Hematopoietic multipotent progenitor cell treated with erythropoietin and hydrocortisone succinate and interleukin-3 and kit ligand, for 15 days (in vitro differentiated cells): ENCODE results near the gene ATP13A3.
"Not testable (repeated sequence)": the region's sequence is repeated elsewhere in the genome, so short reads cannot be mapped to it uniquely, and the experiment has no call there.

Source experiments
- DNase-seq: peaks from one replicate; pipeline ENCODE4 v3.0.0-alpha.2; 2015; ENCODE audit warnings: low spot score

The ATP13A3 gene

GRCh38 chr3:194486540-194487288 is at the start of gene ATP13A3:
TSS of gene ATP13A3 (minus strand) at chr3:194487002. CDS start at chr3:194462190, 24,812 bp downstream.
- DNase-seq, result peak; percentile 90

- not testable (repeated sequence) for DNase-seq
Observed at GRCh38 chr3:194535199-194535598, 48.4 kb upstream of the ATP13A3 start.

GRCh38 chr3:194534243-194534642 is 47.4 kb upstream of the ATP13A3 start:
- no peak for DNase-seq

GRCh38 chr3:194532591-194532990 is 45.8 kb upstream of the ATP13A3 start:
- no peak for DNase-seq

GRCh38 chr3:194527726-194528125 is 40.9 kb upstream of the ATP13A3 start:
- no peak for DNase-seq

GRCh38 chr3:194526164-194526563 is 39.4 kb upstream of the ATP13A3 start:
- no peak for DNase-seq

- DNase-seq, result no peak
Observed at GRCh38 chr3:194522579-194523046, 35.8 kb upstream of the ATP13A3 start.

DNA sequence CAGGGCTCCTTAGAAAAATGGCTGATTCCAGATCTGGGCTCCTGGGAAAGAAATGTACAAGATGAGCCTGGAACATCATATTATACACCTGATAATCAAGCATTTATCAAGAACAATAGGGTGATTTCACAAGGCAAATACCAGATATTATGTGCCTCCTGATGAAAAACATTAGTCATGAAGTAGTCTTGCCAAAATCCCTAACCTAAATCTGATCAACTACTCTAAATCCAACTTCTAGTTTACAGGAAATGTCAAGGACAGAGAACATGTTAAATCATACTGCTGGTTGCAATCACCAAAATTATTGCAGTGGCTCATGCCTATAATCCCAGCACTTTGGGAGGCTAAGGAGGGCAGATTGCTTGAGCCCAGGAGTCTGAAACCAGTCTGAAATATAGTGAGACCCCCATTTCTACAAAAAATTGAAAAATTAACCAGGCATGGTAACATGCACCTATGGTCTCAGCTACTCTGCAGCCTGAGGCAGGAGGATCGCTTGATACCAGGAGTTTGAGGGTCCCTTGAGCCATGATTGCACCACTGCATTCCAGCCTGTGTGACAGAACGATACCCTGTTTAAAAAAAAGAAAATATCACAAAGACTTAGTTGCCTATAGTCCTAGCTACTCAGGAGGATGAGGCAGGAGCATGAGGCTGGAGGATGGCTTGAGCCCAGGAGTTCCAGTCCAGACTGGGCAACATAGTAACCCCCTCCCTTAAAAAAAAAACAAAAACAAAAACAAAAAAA is 34.9 kb upstream of the ATP13A3 start:
- no peak for DNase-seq

- not testable (repeated sequence) for DNase-seq
Observed at GRCh38 chr3:194520682-194521162, 33.9 kb upstream of the ATP13A3 start.

DNA sequence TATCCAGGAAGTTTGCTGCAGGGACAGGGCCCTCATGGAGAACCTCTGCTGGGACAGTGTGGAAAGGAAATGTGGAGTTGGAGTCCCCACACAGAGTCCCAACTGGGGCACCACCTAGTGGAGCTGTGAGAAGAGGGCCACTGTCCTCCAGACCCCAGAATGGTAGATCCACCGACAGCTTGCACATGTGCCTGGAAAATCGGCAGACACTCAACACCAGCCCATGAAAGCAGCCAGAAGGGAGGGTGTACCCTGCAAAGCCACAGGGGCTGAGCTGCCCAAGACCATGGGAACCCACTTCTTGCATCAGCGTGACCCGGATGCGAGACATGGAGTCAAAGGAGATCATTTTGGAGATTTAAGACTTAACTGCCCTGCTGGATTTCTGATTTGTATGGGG is 33.4 kb upstream of the ATP13A3 start:
- not testable (repeated sequence) for DNase-seq

DNA sequence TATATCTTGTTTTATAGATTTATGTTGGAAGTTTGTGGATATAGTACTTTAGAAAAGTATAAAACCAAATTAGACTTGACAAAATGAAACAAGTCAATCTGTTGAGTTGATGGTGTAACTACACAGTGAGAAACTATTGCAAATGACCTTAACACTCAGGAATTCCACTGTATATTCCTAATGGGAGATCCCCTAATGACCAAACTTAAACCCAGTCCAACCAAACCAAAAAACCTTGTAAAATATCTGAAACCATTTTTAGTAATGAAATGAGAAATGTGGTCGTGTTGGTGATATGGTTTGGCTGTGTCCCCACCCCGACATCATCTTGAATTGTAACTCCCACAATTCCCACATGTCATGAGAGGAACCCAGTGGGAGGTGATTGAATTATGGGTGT is 31.9 kb upstream of the ATP13A3 start:
- no peak for DNase-seq

GRCh38 chr3:194517333-194517732 is 30.5 kb upstream of the ATP13A3 start:
- DNase-seq, result no peak

- DNase-seq, result no peak
Observed at GRCh38 chr3:194514626-194515025, 27.8 kb upstream of the ATP13A3 start.

DNA sequence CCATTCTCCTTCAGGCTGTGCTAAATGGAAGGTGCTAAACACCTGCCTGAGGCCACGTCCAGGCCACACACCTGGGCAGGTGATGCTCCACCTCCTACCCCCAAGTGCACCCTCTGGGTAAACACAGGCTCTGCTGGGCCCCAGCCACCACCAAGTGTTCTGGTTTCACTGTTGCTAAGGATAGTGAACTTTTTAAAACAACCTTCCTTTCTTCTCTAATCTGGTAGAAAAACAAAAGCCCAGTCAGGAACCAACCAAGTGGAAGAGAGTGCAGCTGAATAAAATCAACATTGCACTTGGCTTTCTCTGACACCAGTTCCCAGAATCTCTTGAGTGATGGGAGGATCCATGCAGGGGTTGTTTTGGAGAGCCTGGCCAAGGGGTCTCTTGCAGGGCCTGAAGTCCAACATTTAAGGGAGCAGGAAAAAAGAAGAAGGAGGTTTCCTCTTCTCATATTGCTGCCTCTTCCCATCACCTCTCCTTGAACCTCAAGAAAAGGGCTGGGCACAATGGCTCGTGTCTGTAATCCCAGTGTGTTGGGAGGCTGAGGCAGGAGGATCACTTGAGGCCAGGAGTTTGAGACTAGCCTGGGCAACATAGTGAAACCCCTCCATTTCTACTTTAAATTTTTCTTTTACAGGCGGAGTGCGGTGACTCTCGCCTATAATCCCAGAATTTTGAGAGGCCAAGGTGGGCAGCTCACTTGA is 26.2 kb upstream of the ATP13A3 start:
- DNase-seq, result no peak

DNA sequence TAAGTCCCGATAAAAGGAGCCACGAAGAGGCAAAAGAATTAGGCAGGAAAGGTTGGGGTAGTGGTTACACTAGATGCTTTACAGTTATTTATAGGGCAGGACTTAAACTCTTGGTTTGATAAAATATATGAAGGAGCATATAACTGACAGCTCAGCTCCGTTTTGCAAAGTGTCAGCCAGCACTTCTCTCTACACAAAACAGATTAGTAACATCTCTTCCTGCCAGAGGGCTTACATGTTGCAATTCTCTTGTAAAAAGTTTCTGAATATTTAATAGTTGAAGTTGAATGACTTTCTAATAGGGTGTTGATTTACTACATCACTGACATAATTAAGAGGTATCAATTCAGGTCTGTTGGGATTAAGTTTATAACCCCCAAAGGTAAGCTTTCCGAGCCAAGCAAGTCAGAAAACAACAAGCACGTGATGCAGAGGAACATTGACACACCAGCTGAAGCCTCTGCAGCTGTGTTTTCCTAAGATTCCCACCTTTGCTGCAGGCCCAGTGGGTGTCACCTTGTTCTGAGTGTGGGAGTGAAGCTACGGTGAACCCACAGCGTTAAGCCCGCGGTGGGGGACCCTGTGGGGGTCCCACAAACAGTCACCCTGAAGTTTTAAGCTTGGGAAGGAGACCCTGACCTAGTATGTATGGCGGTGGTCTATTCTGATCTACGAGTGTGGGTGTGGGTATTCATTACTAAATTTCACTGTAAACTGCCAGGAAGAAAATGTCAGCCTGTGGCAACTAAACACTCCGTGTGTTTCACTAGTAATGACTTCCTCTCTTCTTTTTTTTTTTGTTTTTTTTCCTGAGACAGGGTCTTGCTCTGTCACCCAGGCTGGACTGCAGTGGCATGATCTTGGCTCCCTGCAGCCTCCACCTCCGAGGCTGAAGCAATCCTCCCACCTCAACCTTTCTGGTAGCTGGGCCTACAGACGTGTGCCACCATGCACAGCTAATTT is 22.0 kb upstream of the ATP13A3 start:
- DNase-seq, result no peak

GRCh38 chr3:194507571-194507970 is 20.8 kb upstream of the ATP13A3 start:
- DNase-seq, result no peak

DNA sequence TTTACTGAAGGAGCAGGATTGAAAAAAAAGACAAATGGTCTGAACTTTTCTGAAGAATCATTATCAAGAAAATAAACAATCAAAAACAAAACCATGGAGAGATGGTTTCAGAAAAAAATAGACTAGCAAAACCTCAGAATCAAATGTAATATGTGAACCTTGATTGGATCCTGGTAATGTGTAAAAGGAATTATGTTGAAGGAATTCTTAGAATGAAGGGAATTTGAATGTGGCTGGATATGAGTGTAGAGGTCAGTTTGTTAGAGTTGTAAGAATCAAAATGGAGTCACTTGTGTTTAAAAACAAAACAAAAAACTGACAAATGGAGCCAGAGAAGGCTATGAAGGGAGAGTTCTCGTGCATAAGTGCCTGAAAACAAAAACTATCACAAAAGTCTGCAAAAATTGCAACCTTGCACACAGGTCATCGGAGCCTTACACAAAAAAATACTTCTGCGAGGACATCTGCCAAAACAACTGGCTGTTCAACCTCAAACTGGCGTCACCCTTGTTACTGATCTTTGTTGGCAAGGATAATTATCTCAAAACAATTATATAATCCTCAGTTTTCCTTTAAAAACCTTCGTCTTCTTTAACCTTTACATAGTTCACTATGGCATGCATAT is 19.1 kb upstream of the ATP13A3 start:
- DNase-seq, result no peak

DNA sequence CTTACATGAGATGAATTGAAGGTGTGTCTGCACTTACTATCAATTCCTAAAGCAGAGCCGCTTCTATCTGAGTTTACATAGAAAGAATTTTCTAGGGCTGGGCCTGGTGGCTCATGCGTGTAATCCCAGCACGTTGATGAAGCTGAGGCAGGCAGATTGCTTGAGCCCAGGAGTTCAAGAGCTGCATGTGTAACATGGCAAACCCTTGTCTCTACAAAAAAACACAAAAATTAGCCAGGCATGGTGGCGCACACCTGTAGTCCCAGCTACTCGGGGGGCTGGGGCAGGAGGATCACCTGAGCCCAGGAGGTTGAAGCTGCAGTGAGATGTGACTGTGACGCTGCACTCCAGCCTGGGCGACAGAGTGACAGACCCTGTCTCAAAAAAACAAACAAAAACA is 18.1 kb upstream of the ATP13A3 start:
- DNase-seq, result no peak

- DNase-seq, result no peak
Observed at GRCh38 chr3:194504146-194504545, 17.3 kb upstream of the ATP13A3 start.

GRCh38 chr3:194503081-194503531 is 16.3 kb upstream of the ATP13A3 start:
- DNase-seq, result no peak

GRCh38 chr3:194500198-194500597 is 13.4 kb upstream of the ATP13A3 start:
- DNase-seq, result no peak
